HG02870 (cell line): Measurements from ENCODE around the gene EPHB1.
"Not testable (repeated sequence)": the region's sequence is repeated elsewhere in the genome, so short reads cannot be mapped to it uniquely, and the experiment has no call there.

ENCODE experiments used
- ATAC-seq: cut with Tn5 transposase; IDR thresholded peaks from one replicate; pipeline ENCODE4 v1.9.1; 2021; ENCODE audit warnings: mild to moderate bottlenecking, moderate library complexity; ENCODE audit not compliant: unreplicated experiment

Gene EPHB1

GRCh38 chr3:134985864-134986715, 191.0 kb downstream of the EPHB1 start:
- ATAC-seq, result no peak

GRCh38 chr3:134988666-134989065, 193.6 kb downstream of the EPHB1 start:
- no peak for ATAC-seq

DNA sequence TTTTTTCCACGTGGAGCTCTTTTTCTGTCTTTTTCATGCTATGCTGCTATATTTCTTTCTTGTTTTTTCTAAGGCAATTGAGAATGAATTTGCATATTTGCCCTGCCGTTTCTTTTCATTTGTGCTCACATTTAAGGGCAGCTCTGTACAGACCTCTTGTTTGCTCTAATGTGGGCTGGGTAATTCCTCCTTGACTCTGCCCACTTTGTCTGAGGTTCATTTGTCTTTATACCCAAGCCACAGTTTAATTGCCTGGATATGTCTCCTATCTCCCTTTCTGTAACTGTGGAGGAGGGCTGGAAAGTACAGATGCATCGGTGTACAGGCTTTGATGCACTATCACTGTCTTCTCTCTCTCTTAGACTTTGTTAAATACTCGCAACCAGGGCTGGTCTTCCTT, 195.9 kb downstream of the EPHB1 start:
- ATAC-seq, result no peak

DNA sequence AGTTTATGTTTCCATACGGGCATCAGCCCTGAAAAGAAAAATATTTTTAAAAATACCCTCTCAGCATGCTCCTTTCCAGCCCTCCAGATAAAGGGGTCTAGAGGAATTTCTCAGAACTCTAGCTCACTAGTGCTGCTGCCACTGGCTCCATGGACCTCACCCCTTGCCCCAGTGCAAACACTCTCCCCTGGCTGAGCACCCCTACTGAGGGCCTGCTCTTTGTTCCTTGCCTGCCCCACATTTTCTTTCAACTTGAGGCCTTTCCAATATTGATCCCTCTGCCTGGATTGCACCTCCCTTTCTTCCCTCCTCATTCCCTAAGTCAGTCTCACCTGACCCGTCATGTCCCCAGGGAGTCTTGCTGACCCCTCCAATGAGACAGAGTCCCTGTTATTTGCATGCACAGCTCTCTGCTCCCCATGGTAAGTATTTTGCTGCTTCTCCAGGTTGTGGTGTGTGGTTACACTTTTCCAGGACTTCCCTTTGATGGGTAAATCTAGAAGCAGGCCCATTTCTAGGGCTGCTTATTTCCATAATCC, 196.5 kb downstream of the EPHB1 start:
- ATAC-seq, result no peak

DNA sequence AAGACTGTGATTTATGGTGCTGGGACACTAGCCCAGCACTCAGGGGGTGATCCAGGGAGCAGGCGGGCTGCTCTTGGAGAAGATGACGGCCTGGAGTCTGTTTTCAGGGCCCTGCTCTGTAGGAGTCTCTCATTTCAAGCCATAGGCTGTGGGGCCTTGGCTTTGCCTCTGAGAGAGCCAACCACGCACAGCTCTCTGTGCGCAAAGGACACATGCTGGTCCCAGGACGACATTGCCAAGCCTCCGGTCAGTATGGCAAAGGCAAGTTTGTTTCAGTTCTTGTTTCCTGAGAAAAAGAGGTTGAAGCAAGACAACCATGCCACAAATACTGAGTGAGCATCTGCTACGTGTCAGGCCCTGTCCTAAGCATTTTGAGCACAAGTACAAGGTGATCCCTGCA, 197.1 kb downstream of the EPHB1 start:
- ATAC-seq, result no peak

DNA sequence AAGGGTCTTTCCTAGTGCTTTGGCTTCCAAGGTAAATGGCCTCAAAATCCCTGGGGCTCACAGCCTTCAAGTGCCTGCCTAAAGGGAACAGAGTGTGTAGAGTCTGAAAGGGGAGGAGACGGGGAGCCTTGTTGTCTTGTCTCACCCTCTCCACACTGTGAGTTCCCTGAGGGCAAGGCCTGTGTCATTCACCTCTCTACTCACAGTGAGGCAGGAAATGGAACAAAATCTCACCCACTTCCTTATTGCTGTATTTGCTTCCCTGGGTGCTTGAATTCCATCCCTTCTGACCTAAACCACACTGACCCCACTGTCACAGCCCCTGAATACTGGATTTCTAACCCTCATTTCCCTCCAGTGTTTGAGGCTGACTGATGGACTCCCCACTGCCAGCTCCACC, 197.5 kb downstream of the EPHB1 start:
- no peak for ATAC-seq

- ATAC-seq, result no peak
These were observed 198.0 kb downstream of the EPHB1 start for GRCh38 chr3:134993011-134993410.

- peak; percentile 69 for ATAC-seq
These were observed 203.1 kb downstream of the EPHB1 start for GRCh38 chr3:134998158-134998557.

DNA sequence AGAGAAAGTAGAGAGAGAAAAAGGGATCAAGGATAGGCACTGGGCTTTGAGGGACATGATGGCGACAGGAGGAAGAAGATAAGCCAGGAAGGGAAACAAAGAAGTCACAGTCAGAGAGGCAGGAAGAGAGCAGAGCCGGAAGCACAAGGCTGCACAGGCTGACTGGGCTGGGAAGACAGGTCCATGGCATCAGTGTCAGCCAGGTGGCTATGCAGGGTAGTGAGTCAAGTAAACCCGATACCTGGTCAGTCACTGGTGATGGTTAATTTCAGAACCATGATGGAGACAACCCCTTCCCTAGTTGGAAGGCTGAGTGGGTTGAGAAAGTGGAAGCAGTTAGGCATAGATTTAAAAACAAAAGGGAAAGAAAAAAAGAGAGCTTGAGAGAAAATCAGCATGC, 203.8 kb downstream of the EPHB1 start:
- peak; percentile 57 for ATAC-seq

DNA sequence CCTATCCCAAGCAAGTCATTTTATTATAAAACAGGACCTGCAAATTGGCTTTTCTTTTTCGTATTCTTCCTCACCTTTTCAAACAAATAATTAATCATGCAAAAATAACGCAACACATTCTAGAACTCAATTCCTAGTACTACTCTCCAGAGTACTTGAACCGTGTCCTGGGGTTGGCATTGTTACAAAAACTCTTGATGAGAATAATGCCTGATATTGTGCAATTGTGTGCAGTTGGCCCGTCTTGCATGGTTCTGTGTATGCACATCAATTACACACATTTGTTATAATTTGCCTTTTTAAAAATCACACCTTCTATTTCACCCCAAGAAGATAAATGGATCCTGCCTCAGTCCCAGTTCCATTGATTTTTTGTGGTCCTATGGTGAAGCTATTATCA, 205.4 kb downstream of the EPHB1 start:
- no peak for ATAC-seq

DNA sequence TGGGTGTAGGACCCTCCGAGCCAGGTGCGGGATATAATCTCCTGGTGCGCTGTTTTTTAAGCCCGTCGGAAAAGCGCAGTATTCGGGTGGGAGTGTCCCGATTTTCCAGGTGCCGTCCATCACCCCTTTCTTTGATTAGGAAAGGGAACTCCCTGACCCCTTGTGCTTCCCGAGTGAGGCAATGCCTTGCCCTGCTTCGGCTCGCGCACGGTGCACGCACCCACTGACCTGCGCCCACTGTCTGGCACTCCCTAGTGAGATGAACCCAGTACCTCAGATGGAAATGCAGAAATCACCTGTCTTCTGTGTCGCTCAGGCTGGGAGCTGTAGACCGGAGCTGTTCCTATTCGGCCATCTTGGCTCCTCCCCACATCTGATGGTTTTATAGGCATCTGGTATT, 210.6 kb downstream of the EPHB1 start:
- not testable (repeated sequence) for ATAC-seq

DNA sequence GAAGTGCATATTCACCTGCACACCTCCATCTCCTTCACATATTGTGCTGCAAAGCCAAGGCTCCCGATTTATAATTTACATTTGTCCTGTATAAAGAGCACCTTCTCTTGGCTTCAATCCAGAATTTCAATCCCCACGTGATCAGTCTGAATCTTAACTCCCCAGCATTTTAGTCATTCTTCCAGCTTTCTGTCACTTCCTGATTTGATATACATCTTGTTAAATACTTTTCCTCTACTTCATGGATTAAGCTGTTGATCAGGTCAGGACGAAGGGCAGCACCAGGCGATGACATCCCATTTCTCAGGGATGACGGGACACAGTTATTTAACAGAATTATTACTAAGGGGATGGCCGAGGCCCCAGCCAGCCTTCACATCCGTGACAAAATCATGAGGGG, 212.5 kb downstream of the EPHB1 start:
- no peak for ATAC-seq

- no peak for ATAC-seq
These were observed 213.3 kb downstream of the EPHB1 start for GRCh38 chr3:135008326-135008725.

GRCh38 chr3:135009014-135009413, 214.0 kb downstream of the EPHB1 start:
- no peak for ATAC-seq

DNA sequence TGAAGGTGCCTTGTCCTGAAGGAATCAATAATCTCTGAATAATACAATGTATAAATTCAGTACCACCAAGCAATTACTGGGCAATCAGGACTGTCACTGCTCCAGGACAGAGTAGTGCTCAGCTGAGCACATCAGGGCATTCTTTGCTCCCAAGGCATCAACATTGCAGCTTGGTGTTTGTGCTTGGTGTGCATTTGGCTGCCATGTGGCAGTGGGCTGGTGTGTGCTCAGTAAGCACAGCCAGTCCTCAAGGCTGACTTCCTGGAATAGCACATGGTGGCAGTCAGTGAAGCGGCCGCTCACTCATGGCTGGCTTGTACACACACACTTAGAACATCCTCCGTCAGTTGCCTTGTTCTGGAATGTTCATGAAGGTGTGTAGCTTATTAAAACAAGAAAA, 217.0 kb downstream of the EPHB1 start:
- no peak for ATAC-seq

DNA sequence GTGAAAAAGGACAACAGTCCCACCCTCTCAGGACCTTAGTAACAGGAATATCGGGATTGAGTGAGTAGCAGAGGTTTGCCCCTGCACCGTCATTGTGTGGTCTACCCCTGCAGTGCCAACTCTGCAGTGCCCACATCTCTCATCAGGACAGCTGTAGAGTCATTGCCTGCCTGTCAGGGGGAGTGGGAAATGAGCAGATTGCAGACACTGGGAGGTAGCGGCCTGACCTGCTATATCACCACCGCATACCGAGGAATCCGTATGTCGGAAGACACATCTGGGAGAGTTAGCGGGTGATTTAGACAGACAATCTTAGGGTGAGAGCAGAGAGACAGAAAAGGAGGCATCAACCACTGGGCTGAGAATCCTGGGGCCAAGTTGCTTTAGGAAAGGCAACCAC, 218.1 kb downstream of the EPHB1 start:
- no peak for ATAC-seq

DNA sequence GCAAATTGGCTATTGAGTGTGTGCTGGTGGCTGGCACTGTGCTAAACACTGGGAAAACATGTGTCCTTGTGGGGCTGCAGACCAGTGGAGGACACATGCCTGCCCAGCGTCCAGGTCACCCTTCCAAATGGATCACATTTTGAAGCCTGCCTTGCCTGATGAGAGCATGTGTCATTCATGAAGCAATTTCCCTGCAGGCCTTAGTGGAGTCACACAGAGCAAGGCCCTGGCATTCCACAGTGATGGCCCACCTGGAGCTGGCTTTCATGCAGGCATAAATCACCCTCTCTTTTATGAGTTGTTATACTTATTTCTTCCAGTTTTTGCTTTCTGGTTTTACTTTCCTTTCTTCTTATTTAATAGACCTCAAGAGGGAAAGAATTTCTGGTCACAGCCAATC, 219.5 kb downstream of the EPHB1 start:
- ATAC-seq, result no peak

GRCh38 chr3:135017003-135017893, 222.2 kb downstream of the EPHB1 start:
- no peak for ATAC-seq

DNA sequence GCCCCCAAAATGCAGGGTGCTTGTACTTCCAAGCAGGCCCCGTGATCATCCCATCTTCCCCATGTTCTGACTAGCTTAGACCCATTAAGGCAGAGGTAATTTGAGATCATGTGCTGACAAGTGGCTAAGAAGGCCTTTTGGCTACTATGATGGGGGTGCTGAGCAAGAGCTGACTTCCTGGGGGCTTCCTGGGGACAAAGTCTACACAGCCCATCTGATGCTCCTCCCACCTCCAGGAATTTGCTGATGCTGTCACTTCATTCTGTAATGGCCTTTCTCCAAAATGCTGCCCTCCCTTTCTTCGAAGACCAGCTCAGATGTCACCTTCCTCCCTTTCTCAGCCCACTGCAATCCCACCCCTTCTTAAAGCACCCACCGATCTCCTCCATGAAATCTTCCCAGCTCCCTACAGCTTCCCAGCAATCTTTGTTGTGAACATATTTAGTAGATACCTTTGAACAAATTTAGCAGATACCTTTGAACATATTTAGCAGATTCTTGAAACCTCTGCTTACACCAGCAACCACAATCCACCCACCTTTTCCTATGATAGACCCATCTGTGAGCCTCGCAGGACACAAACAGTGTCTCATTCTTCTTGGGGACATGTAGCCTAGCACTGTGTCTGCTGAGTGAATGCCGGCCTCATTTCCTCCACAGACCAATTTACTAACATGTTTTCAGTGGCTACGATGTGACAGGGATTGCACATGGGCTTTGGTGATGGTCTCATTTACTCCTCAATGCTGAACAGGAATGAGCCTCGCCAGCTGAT, 223.3 kb downstream of the EPHB1 start:
- ATAC-seq, result peak; percentile 80

GRCh38 chr3:135020181-135020580, 225.1 kb downstream of the EPHB1 start:
- ATAC-seq, result no peak
